Measurements from ENCODE around the gene C2orf66.

The C2orf66 gene

DNA sequence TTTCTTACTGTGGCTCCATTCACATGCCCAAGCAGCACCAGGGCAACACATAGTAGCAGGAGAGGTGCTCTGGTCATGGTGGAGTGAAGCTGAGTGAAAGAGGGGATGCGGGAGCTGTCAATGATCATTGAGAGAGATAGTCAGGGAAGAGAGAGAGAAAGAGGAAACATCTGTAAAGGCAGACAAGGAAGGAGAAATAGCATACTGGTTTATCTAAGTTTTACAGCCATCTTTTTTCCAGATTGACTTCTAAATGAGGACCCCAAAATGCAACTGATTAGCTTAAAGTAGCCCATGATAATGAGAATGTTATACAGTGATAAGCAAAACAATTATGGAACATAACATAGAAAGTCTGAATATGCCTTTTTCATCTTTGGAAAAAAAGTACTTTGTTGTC is at the start of gene C2orf66:
Gene C2orf66, minus strand, starts transcription at position 96 of the 400 bp plus-strand sequence. Its CDS starts 19 bp downstream, at position 77.
- no peak for DNase-seq

DNA sequence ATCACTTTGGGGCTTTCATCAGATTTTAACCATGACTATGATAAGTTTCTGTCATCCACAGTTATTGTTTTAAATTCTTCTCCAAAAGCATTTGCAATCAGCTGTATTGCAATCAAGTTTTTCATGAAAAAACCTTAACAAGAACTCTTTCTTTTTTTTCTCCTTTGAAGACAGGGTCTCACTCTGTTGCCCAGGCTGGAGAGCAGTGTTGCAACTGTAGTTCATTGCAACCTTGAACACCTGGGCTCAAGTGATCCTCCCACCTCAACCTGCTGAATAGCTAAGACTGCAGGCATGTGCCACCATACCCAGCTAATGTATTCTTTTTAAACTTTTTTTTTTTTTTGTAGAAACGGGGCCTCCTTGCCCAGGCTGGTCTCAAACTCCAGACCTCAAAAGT is 45.5 kb upstream of the C2orf66 start:
- DNase-seq = no peak

DNA sequence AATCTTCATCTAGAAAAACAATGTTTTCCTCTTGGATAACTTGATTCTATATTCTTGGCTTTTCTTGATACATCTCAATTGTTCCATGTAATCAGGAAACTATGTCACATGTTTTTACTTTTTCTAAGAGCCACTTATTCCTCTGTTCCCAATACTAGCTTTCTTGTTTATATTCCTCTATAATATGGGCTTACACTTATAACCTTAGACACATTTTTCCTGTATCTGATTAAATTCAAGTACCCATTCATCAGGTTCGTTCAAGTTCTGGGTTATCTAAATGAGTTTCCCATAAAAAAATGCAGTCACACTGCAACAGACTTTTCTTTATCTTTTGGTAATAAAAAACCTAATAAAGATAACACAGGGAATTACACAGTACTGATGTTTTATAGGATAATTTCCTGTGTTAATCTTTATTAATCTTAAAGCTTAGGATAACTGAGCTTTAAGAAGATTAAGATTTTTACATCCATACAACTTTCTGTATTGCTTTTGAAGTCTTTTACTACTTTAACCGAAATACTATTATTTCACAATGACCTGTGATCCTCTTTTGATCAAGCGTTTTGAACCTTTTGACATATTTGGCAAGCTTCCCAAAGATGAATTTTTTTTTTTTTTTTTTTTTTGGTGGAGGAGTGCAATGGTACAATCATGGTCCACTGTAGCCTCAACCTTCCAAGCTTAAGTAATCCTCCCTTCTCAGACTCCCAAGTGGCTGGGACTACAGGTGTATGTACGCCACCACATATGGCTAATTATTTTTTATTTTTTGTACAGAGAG is 44.3 kb upstream of the C2orf66 start:
- no peak for DNase-seq

DNA sequence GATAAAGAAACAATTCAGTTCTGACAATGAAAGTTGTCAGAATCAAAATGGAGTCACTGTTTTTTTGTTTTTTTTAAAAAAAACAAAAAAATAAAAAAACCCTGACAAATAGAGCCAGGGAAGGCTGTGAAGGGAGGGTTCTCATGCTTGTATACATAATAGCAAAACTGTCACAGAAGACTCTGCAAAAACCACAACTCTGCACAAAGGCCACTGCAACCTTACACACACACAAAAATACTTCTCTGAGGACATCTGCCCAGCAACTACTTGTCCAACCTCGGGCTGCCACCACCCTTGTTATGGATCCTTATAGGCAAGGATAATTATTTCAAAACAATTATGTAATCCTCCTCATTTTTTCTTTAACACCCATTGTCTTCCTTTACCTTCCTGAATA is 41.9 kb upstream of the C2orf66 start:
- DNase-seq = no peak

DNA sequence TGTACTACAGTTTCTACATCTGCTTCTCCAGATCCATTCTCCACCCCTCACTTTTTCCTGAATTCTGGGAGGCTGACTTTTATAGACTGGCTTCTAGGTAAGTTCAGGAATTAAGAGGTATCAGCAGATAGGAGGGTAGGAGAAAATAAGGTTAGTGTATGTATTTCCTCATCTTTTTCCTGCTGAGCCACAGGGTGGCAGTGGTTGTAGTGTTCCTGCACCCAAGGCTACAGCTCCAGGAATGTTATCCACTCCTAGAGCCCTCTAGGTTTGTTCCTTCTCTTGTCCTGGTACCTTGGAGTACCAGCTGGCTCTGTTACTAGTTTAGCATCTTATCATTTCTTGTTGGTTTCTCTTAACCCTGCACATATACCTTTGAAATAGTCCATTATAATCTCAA is 40.7 kb upstream of the C2orf66 start:
- peak; percentile 13 for DNase-seq

DNA sequence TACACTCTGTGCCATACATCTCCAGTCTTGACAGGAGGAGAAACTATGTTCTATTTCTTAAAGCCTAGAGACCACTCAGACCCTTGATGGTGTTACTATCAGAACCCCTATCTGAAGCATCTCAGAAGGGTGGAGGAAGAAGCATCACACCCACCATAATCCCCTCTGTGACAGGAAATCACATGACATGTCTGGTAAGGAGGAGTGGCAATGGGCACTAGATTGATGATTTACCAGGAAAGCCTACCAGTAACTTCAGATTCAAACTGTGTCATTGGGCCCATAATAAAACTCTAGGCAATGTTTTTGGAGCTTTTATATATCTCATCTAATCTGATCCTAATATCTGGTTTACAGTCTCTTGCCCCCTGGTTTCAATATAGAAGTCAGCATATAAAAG is 37.1 kb upstream of the C2orf66 start:
- DNase-seq = no peak

DNA sequence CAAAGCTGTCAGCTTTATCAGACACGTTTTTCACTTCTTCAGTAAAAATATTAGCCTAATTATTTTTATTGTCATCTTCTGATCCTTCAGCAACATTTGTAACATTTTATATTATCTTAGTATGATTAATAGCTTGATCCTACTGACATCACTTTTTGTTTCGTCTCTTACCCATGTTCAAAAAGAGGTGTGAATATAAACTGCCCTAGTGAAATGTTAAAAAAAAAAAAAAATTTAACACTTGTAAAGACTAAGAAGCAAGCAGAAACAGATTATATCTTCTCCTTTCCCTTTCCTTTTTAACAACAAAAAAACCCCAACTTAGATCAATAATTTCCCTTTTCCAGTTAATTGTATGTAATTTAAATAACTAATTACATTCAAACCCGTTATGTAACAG is 36.2 kb upstream of the C2orf66 start:
- DNase-seq = no peak

DNA sequence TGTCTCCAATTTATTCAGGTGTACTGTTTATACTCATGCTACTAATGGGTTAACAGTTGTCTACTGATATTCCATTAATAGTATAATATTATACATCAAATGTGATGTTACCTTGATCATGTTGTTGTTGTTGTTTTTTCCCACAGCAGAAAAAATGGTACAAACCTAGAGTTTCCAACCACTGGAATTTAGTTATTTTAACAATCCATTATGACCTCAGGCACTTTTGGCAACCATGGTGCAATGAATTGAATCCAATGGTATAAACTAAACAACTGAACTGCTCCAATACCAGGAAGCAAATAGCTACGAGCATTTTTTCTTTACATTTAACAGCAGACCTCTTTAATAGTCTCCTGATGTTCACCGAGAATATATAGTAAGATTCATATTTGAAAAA is 31.0 kb upstream of the C2orf66 start:
- no peak for DNase-seq

DNA sequence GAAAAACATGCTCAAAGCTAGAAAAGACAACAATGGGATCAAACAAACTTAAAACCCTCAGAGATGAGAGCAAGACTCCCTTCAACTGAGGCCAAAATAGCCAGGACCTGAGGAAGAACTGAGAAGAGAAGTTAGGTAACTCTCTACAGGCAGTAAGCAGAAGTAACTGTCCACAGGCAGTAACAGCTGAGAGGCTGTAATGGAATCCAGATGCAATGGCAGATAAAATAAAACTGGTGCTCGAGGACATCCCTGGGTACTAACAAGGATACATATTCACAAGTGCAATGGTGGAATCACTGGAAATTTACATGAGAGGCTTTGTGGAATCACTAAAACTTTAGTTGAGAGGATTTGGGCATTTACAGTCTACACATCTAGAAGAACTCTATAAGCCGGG is 30.4 kb upstream of the C2orf66 start:
- no peak for DNase-seq

DNA sequence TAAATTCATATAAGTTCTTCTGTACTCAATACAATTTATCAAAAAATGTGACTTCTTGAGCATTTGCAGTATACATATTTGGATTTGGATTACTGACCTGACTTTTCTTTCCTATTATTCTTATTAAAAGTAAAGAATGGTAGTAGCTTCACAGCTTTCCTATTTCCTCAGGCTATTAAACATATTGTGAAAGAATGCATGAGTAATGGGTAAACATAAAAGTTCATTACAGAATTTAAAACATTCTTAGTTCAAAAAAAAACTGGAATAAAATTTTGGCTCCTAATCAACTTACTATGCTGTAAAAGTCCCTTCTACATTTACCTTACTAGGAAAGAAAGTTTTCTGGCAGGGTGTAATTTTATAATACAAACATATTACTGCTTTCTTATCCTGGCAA is 27.3 kb upstream of the C2orf66 start:
- DNase-seq = peak; percentile 33

DNA sequence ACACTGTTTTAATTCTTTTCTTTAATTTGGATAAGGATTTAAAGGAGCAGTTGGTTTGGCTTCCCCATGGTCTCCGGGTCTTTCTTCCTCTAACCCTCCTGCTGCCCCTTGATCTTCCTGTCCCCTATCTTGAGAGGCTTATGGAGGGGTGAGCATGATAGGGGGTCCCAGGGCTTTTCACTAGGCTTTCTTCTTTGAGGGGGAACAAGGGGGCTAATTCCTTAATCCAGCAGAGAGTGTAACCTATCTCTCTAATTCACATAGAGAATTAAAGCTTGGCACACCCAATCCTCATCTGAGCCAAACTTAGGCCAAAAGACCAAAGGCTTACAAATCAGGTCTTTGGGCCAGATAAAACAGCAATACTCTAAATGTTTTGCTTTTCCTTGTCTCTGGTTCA is 21.5 kb upstream of the C2orf66 start:
- no peak for DNase-seq

DNA sequence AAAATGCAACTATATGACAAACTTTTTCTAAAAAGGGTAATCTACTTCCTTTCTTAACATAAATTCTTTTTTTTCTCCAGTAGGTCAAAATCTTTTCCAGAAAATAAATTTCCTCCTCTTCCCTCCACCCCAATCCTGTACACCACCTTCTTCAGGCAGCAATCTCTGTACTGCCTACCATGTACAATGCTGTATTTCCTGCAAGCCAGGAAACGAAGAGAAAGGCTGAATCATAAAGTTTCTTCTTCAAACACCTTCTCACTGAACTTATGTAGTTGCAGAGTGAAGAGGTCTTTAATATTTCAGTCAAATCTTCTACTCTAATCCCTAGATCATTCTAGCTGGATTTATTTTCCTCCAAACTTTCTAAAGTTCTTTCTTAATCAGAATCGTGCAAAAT is 18.2 kb upstream of the C2orf66 start:
- no peak for DNase-seq

DNA sequence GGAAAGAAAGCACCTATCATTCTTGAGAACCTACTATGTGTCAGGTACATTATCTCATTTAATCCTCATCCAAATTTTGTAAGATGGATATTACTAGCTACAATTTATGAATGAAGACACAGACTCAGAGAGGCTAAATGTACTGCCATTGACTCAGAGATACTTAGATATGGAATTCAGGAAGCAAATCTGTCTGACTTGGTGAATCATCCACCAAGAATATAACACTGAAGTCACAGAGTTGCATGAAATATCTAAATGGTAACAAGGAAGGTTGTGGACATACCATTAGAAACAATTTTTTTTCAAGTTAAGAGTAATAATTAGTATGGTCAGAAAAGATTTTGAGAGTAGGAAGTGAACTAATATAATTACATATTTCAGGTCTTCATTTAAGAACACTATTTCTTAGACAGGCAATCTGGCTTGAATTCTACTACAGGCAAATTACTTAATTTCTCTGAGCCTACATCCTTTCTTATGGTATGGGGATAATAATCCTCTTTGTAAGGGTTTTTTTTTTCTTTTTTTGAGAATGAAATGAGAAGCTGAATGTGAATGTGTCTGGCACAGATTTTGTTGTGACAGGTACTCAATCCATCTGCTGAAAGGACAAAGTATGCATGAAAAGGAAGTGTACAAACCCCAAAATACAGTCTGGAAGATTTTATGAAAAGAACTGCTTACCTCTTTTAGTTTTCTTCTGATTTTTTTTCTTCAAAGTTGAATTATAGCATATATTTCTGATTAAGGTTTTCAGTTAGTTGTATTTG is 14.8 kb upstream of the C2orf66 start:
- peak; percentile 83 for DNase-seq

DNA sequence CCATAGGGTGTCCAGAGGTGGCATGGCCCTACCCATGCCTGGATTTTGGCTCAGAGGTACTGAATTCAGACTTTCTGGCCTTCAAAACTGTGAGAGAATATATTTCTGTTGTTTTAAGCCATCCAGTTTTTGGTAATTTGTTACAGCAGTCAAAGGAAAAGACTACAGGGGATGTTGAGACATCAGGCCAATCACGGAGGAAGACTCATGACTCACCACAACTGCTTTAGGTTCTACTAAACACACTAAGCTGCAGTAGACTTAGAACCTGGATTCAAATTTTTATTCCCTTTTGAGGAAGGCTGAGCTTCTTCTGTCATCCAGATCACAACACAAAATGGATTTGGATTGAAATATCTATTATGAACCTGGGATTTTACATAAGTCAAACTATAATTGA is 12.0 kb upstream of the C2orf66 start:
- DNase-seq = peak; percentile 27

DNA sequence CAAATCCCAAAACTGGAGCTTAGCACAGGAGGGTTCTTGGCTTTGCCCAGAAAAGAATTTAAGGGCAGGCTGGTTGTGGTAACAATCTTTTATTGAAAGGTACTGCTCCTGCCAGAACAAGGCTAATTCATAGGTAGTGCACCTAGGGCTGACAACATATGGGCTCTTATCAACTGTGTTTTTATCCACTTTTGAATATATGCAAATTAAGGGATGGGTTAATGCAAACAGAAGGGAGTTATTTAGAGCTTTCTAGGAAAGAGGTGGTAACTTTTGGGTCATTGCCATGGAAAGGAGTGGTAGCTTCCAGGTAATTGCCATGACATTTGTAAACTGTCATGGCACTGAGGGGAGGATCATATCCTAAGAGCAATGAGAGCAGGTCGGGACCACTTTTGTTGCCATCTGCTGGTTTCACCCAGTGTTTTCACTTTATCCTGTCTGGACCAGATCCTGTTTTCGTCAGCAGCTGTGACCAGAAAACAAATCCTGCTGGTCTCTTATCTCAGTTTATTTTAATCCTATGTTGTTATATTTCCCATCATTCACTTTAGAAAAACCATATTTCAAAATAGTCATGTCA is 981 bp downstream of the C2orf66 start:
- DNase-seq = no peak

DNA sequence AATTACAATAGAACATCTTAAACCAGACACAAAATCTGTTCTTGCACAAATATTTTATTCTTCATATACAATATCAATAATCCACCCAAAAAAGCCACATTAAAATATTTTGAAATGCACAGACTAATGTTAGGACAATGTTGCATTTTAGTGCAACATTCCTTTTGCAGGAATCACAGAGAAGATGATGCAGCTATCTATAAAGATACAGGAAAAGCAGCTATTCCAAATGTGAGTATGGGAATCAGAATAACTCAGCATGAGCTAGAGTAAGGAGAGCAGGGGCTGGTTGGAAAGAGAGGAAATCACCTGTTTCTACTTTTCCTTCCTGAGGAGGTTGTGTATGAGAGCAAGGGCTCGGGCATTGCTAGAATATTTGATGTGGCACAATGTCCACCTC is 4.8 kb downstream of the C2orf66 start:
- peak; percentile 13 for DNase-seq

DNA sequence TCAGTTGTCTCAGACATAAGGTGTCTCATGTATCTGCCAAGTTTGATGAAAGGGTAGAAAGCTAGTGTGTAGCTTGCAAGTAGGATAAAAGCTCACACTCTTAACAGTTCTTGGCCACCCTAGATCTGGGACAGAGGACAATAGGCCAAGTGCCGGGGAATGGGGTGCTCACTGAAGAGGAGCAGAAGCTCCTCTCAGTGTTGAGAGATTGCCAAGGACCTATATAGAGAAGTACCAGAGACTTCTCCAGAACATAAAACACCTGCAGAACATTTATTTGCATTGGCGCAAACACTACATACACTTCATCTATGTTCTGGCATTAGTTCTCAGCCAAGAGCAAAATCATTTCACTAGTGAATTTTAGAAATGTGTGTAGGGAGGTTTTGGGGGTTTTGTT is 6.8 kb downstream of the C2orf66 start:
- DNase-seq = no peak

DNA sequence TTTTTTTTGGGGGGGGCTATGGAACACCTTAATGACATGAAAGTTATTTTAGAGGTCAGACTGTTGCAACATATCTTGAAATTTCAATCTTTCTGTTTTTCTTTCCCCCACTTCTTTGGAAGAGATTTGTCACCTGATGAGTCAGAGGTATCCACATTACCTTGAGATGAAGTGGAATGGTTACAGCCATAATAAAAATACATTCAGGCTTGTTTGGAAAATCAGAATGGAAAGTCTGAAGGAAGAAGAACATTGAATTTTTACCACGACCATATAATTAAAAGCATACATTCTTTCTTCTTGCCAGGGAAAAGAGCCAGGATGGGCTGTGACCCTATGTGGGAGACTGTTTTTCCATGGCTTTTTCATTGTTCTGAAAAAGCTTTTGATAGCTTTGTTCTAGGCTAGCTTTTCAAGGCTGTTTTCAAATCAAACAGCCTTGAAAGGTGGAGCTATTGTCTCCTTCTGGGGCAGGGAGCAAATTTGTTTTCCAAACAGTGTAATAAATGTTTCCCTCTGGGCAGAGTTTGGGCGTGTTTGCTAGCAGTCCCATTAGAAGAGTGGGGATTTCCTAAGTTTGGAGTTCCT is 7.4 kb downstream of the C2orf66 start:
- peak; percentile 45 for DNase-seq

DNA sequence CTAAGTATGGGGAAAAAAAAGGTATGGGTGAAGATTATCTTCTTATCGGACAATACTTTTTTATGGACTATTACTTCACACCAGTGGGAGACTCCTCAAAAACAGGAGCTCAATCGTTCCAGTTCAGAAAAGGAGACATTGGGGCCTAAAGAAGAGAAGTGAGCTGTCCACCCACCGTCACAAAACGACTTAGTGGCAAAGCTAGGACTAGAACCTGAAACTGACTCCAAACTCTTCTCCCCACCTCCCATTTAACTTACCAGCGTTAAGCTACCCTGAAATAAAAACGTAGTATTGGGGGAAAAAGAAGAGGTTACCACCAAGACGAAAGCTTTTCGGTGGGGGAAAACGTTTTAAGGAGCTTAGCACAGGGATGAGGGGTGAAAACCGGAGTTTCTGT is 10.2 kb downstream of the C2orf66 start:
- DNase-seq = peak; percentile 14

DNA sequence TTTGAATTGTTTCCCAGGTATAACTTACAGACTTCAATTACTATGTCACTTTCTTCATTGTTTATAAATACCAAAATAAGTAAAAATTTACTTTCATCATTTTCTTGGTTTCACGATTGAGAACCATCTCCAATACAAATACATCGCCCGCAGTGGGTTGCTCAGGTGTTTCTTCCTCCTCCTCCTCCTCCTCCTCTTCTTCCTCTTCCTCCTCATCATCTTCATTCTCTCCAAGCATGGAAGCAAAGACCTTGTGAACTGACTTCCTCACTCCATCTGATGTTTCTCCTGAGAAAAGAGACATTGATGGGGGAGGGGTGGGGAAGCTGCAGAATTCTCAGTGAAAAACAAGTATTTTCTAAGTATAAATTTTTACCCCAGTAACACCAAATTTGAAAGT is 16.3 kb downstream of the C2orf66 start:
- no peak for DNase-seq

DNA sequence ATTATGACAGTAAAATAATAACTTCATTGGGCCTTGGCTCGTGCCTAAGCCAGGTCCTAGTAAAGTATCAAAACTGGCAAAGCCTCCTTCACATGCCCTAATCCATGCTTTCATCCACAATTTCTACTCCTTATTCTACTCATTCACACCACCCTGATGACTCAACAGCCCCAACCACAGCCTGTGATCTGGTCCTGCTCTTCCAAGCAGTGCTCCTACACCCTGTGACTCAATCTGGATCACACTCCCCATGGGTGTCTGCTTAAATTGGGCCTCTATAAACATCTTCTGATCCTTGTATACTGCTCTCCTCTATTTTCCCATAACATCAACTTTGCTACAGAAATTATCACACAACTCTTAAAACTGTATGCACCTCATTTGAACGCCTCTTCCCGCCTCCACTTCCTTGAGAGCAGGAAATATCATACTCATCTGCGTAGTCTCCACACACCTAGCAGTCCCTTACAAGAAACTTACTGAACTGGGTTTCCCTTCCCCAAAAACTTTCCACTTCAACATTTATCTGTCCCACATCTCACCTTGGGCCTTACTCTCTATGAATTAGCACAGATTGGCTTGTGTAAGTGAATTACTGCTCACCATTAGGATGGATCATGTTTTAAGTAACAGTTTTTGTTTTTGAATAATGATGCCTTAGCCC is 25.6 kb downstream of the C2orf66 start:
- peak; percentile 64 for DNase-seq

DNA sequence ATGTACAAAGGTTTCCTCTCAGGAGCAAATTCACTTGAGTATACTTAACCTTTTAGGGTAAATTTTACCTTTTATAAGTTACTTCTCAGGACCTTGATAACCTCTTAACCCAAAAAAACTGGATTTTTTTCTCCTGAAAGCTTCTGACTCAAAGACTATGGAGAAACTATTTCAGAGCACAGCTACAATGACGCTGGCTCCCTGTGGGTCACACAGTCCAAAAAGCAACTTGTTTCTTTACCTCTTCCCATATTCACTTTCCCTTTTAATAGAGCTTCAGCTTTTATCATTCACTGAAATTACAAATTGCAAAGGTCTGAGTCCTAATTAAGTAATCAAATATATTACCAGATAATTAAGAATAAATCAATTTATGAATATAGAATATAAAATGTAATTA is 42.1 kb downstream of the C2orf66 start:
- DNase-seq = no peak

DNA sequence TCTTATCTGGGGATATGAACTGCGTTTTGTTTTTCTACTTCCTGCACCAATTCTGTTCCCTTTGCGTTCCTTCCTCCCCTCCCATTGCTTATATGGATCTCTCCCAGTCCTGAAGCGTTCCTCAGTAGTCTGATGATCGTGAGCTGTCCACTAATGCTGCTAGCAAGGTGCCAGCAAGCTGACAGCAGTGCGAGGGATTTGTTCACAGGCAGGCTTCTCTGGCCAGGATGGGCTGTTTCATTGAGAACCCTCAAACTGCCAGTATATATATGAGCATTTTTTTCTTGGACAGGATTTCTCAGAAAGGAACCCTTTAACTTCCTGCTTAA is 49.8 kb downstream of the C2orf66 start:
- no peak for DNase-seq
